Measurements from ENCODE around the gene CDH4.

CDH4 gene

GRCh38 chr20:61322151-61322865 lies 70.2 kb downstream of the CDH4 start:
- H3K9ac ChIP-seq (ENCODE audit: low read length): no peak overlapping the region
- TF ChIP-seq EZH2phosphoT487 (conservative IDR thresholded peaks at IDR 0.05; ENCODE audit: low read length) (no peak), CTCF (IDR thresholded peaks at IDR 0.05; ENCODE audit: insufficient read depth, low read length, poor library complexity, severe bottlenecking) (no peak)
- H3K4me3 ChIP-seq (ENCODE audit: insufficient read depth, low read length, poor library complexity, severe bottlenecking): no peak overlapping the region
- H3K27me3 ChIP-seq (ENCODE audit: low read length): no peaks in the 10 kb centered on the region
- H3K9me2 ChIP-seq (replicated peaks; ENCODE audit: insufficient read depth, low read length): no peaks in the 10 kb centered on the region
- no peaks in the 10 kb centered on the region for H3K36me3 ChIP-seq (ENCODE audit: low read length)
- no peak overlapping the region for H3K4me2 ChIP-seq (ENCODE audit: low read depth, low read length, poor library complexity, severe bottlenecking)
- H3K27ac ChIP-seq (ENCODE audit: low read depth, low read length): no peak overlapping the region
- H3K79me2 ChIP-seq (ENCODE audit: insufficient read depth, low read length): no peaks in the 10 kb centered on the region
- H2AFZ ChIP-seq (ENCODE audit: low read depth, low read length, severe bottlenecking): no peak overlapping the region
- H3K9me3 ChIP-seq (ENCODE audit: insufficient read depth, low read length): no peaks in the 10 kb centered on the region
- H3F3A ChIP-seq (ENCODE audit: insufficient read depth): no peaks in the 10 kb centered on the region
- no peaks in the 10 kb centered on the region for H4K20me1 ChIP-seq (ENCODE audit: low read depth, low read length)

- Histone ChIP-seq H3K27me3 (ENCODE audit: low read length) (no peaks in the 10 kb centered on the region), H2AFZ (ENCODE audit: low read depth, low read length, severe bottlenecking) (no peak overlapping the region), H3K36me3 (ENCODE audit: low read length) (no peaks in the 10 kb centered on the region), H3K79me2 (ENCODE audit: insufficient read depth, low read length) (no peaks in the 10 kb centered on the region), H3K27ac (ENCODE audit: low read depth, low read length) (no peak overlapping the region), H3K4me3 (ENCODE audit: insufficient read depth, low read length, poor library complexity, severe bottlenecking) (no peak overlapping the region), H3K9ac (ENCODE audit: low read length) (no peak overlapping the region), H3K9me2 (replicated peaks; ENCODE audit: insufficient read depth, low read length) (no peaks in the 10 kb centered on the region), H4K20me1 (ENCODE audit: low read depth, low read length) (no peaks in the 10 kb centered on the region), H3K4me2 (ENCODE audit: low read depth, low read length, poor library complexity, severe bottlenecking) (no peak overlapping the region), H3K9me3 (ENCODE audit: insufficient read depth, low read length) (no peaks in the 10 kb centered on the region), H3F3A (ENCODE audit: insufficient read depth) (no peaks in the 10 kb centered on the region)
- TF ChIP-seq CTCF (IDR thresholded peaks at IDR 0.05; ENCODE audit: insufficient read depth, low read length, poor library complexity, severe bottlenecking) (no peak), EZH2phosphoT487 (conservative IDR thresholded peaks at IDR 0.05; ENCODE audit: low read length) (no peak)
These were observed 72.8 kb downstream of the CDH4 start for GRCh38 chr20:61324906-61325305.

- no peaks in the 10 kb centered on the region for H3K27me3 ChIP-seq (ENCODE audit: low read length)
- no peak overlapping the region for H2AFZ ChIP-seq (ENCODE audit: low read depth, low read length, severe bottlenecking)
- no peaks in the 10 kb centered on the region for H3K9me2 ChIP-seq (replicated peaks; ENCODE audit: insufficient read depth, low read length)
- H3F3A ChIP-seq (ENCODE audit: insufficient read depth): no peaks in the 10 kb centered on the region
- no peak overlapping the region for H3K27ac ChIP-seq (ENCODE audit: low read depth, low read length)
- H3K9me3 ChIP-seq (ENCODE audit: insufficient read depth, low read length): no peaks in the 10 kb centered on the region
- H4K20me1 ChIP-seq (ENCODE audit: low read depth, low read length): no peaks in the 10 kb centered on the region
- H3K4me3 ChIP-seq (ENCODE audit: insufficient read depth, low read length, poor library complexity, severe bottlenecking): no peak overlapping the region
- H3K4me2 ChIP-seq (ENCODE audit: low read depth, low read length, poor library complexity, severe bottlenecking): no peak overlapping the region
- no peaks in the 10 kb centered on the region for H3K79me2 ChIP-seq (ENCODE audit: insufficient read depth, low read length)
- H3K36me3 ChIP-seq (ENCODE audit: low read length): no peaks in the 10 kb centered on the region
- TF ChIP-seq EZH2phosphoT487 (conservative IDR thresholded peaks at IDR 0.05; ENCODE audit: low read length) (no peak), CTCF (IDR thresholded peaks at IDR 0.05; ENCODE audit: insufficient read depth, low read length, poor library complexity, severe bottlenecking) (no peak)
- no peak overlapping the region for H3K9ac ChIP-seq (ENCODE audit: low read length)
These were observed 73.7 kb downstream of the CDH4 start for GRCh38 chr20:61325718-61326117.
